CMK (cell line): ENCODE data around the gene ADAR.

Experiments
- DNase-seq: peaks from one replicate; pipeline ENCODE4 v3.0.0-alpha.2; 2010; ENCODE audit warnings: low read depth

ADAR gene

DNA sequence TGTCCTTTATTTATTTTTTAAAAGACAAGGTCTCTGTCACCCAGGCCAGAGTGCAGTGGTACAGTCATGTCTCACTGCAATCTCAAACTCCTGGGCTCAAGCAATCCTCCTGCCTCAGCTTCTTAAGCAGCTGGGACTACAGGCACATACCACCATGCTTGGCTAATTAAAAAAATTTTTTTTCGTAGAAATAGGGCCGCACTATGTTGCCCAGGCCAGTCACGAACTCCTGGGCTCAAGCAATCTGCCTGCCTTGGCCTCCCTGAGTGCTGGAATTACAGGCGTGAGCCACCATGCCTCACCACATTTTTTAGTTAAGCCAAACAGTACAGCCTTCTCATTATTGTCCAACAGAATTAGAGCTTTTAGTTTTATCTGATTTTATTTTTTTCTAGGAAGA is 7.4 kb upstream of the ADAR start:
- no peak for DNase-seq

DNA sequence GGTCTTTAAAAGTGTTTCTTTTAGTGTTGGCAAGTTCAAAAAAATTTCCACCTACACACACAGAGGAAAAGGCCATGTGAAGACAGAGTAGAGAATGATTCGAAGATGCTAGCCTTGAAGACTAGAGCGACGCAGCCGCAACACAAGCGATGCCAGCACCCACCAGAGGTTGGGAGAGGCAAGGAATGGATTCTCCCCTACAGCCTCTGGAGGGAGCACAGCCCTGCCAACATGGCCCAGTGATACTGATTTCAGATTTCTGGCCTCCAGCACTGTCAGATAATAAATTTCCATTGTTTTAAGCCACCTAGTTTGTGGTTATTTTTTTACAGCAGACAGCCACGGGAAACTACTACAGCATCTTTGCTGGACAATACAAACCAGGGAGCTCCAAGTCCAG is 6.9 kb upstream of the ADAR start:
- no peak for DNase-seq

DNA sequence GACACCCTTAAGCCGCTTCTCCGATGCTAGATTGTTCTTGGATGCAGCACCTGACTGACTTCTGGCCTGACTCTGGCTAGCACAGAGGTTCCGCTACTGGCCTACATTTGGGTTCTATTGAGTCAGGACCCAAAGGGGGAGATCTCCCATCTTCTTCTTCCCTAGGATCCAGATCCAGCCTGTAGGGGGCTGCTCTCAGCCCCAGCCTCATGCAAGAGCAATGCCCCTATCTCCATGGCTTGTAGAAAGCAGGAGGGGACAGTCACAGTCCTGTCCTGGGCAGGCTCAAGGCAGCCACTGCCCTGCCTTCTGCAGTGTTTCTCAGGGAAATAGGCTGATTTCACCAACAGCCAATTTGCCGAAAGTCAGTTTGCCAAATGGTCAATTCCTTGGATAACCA is 6.3 kb upstream of the ADAR start:
- no peak for DNase-seq

DNA sequence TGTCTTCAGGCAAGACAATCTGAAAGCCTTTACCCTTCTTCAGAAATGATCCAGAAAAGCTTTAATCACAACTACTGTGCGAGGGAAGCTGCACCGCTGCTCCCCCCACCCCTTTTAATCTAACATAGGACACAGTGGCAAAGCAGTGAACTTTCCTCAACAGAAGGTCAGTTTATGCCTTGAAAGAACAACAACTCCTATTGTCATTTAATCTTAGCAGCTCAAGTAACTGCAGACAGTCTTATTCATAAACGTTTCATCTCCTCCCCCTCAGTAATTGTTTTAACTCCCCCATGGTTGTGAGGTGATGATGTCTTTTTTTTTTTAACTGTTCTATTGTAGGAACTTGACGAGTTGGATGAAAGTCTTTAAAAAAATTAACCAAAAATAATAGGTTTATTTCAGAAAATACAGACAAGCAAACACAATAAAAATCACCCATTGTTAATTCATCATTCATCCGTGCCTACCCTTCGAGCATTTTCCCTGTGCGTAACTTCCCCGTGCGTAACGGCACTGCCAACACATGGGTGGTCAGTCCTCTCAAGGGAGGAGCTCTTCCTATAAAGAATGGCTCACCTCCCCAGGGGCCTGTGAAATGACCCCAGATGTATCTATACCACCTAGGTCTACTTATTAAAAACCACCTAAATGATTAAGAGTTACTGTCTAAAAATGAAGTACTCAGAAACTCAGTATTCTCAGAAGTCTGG is 3.3 kb upstream of the ADAR start:
- no peak for DNase-seq

DNA sequence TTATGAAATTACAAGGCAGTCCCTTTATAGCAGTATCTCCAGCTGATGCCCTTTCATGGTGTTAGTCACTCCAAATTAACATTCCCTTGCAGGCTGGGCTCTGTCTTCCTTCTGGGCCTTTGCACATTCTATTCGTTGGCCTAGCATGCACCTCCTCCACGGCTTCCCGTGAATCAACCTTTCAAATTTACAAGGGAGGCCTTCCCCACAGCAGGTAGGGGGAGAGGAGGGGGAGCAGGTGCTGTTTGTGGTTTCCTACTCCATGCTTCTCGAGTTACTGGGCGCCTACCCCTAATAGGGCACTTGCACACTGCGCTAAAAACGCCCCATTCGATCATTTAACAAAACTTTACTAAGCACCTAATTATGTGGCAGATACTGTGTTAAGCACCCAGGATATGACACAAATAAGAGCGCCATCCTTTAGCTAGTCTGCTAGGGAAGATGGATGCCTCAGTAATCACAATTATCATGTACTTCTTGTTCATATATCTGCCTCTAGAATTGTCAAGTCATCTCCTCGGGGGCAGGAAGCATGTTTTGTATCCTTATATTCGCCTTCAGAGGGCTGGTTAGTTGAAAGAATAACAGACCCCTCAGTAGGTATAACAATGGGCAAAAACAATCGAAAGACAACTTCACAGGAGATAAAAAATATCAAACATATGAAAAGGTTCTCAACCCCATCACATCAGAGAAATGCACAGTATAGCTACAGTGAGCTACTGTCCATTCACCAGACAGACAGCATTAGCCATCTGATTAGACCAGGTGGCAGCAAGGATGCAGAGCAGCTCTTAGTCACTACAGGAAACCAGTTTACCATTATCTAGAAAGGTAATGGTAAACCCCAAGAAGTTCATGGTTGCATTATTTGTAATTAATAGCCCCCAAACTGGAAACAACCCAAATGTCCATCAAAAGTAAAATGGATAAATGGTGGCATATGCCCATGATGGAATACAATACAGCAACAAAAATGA is 1.7 kb upstream of the ADAR start:
- DNase-seq: no peak

DNA sequence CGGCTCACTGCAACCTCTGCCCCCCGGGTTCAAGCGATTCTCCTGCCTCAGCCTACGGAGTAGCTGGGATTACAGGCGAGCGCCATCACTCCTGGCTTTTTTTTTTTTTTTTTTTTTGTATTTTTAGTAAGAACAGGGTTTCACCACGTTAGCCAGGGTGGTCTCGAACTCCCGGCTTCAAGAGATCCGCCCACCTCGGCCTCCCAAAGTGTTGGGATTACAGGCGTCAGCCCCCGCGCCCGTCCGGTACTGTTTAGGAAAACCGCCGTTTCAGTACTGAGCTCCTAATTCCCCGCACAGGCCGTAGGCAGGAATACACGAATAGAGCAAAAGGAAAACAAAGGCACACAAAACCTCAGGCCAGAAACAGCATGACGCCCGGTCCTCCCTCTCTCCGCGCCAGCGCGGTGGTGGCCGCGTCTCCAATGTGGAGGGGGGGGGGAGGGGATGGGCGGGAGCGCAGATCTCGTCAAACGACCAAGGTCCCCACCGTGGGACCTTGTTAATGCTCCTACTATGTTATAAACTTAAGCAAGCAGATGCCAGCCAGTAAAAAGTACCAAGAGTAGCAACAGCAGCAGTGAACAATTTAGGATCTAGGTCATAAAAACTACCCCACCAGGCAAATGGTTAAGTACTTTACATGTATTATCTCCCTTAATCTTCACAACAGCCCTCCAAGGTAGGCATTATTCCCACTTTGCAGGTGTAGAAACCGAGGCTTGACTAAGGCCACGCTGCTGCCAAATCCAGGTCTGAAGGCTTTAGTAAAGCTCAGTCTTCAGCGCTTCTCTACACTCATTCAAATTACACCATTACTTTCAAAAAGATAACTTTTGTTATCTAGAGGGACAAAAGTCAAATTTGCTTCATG is 648 bp upstream of the ADAR start:
- no peak for DNase-seq

DNA sequence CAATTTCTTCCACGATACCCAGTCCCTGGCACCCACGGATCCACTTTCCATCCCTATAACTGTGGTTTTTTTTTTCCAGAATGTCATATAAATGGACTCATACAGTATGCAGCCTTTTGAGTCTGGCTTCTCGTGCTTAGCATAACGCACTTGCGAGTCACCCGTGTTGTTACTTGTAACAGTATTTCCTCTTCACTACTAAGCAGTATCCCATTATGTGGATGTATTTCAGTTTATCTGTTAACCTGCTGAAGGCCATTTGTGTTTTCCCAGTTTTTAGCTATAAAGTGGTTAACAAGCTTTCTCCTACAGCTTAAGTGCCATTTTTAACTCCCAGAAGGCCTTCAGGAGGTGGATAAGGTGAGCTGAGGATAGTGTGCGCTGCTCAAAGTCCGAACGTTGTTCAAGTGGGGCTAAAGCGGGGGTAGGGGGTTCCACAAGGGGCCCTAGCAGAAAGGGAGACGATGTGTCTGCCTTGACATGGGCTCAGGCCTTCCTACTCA is 829 bp downstream of the ADAR start:
- no peak for DNase-seq

DNA sequence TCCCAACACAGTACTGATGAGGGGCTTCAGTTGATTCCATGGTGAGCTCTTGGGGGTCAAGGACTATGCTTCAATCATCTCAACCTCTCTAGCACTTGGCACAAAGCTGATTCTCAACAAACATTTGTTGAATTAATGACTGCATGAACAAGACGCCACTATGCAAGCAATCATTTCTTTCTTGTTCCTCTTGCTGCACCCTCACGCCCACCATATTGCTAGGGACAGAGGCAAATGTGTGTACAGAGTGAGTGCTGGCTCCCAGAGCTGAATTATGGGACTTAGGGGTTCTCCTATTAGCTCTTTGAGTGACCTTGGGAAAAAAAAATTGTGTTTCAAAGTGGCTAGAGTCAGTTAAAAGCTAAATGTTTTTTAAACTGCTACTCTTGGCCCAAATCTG is 2.5 kb downstream of the ADAR start:
- DNase-seq: no peak

DNA sequence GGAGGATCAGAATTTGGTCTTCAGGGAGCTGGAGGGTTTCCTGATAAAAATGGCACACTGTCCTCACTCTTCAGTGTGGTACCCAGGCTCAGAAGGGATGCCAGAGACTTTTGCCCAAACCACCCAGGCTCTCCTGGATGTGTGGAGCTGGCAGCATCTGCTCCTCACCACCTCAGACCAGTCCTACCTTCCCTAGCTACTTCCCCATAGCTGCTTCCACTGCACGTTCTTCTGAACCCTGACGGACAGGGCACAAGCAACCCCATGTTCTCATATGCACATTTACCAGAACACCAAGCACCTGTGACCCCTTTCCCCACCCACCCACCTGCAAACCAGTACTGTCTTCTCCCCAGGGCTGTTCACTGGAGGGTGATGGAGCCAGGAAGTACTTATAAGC is 4.7 kb downstream of the ADAR start:
- DNase-seq: no peak

DNA sequence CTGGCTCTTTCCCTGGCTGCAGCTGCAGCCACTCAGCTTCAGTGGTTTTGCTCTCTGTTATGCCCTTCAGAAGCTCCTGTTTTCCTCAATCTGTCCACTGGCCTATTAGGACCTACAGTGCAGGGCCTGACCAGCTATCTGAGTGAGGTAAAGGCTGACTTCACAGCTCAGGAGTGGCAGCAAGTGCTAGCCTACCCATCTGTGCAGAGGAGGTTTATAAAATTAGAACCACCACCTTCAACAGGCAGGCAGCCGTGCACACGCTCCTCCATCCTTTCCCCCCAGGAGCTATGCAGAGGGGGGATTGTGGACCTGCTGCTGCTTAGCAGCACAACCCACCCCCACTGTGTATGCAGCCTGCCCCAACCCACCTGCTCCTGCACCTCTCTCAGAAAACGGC is 8.3 kb downstream of the ADAR start:
- no peak for DNase-seq

DNA sequence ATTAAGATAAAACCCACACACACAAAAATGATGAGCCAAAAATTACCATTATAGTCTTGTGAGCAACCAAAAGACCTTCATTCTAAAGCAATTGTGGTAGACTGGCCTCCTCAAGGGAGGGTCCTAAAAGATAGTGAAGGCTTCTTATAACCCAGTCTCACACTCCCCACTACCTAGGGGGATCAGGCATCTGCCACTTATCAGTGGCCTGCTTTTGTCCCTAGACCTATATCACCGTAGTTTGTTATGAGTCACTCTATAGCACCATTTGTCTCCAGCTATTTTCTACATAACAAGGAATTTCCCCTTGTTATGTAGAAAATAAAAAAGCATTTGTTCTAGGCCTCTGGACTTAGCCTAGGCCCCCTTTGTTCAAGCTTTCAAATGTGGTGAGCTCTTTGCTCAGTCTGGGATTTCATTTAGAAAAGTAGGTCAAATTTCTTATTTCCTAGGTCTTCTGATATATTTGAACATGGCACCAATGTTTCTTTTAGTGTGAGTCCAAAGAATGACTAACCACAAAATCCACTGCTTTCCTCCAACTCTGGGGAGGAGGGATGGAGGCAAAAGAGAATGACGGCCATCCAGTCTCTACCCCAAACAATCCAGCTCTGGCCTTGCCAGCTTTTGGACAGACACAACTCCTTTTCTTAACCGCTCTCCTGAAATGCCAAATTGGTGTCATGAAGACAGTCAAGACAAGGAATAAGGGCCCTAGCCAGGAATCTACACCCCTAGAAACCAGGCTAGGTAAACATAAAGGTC is 8.9 kb downstream of the ADAR start:
- no peak for DNase-seq

DNA sequence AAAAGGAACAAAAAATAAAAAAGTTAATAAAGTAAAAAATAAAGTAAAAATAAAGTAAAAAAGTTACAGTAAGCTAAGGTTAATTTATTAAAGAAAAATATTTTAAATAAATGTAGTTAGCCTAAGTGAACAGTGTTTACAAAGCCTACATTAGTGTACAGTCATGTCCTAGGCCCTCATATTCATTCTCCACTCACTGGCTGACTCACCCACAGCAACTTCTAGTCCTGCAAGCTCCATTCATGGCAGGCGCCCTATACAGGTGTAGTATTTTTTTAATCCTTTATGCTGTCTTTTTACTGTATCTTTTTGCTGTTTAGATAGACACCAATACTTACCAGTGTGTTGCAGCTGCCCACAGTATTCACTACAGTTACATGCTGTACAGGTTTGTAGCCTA is 12.4 kb downstream of the ADAR start:
- no peak for DNase-seq

DNA sequence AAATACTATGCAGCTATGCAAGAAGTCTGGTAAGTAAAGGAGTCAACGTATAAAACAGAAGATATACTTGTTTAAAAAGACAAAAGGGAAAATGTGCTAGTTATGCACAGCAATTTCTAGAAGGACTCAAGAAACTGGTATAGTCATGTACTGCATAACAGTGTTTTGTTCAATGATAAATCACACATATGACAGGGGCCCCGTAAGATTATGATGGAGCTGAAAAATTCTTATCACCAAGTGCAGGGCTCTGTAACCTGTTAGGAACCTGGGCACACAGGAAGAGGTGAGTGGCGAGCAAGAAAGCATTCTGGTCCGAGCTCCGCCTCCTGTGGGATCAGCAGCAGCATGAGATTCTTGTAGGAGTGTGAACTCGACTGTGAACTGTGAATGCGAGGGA is 13.2 kb downstream of the ADAR start:
- DNase-seq: no peak

DNA sequence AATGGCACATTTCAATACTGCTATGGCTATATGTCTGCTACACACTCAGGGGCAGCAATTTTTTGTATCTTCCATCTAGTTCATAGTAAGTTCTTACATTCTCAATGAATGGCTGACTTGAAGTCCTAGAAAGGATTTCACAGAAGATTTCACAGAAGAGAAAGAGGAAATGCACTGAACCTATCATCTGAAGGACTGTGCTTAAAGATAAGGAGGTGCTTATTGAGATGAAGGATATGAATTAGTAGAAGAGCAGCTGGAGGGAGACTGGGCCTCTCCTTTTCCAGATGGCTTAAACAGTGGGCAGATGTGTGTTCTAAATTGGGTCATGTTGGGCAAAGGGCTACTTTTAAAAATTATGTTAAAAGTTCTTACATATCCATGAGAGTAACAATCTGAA is 14.6 kb downstream of the ADAR start:
- no peak for DNase-seq

DNA sequence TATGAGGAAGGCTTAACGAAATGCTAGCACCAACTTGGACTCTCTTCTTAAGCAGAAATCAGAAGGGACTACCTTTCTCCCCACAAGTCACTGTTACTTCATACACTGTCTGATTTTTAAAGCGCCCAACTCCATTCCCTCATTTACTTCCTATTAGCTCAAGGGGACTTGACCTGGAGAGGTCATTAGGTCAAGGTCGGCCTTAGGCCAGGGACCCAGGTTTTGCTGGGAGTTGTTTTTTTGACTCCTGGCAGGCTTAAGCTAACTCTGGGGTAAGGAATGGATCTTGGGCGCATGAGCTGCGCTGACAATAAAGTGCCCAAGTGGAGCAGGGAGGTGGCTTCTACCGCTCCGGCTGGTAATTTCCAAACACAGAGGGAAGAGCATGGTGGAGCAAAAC is 16.8 kb downstream of the ADAR start:
- no peak for DNase-seq

DNA sequence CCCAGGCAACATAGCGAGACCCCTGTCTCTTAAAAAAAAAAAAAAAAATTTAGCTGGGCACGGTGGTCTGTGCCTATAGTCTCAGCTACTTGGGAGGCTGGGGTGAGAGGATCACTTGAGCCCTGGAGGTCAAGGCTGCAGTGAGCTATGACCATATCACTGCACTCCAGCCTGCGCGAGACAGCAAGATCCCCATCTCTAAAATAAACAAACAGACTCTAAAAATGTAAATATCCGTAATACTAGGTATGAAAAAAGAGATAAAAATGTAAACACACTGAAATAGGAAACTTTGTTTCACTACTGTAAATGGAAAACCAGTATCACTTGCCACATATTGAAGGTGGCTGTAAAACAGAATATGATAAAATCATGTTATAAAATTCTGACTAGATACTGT is 17.2 kb downstream of the ADAR start:
- DNase-seq: no peak

DNA sequence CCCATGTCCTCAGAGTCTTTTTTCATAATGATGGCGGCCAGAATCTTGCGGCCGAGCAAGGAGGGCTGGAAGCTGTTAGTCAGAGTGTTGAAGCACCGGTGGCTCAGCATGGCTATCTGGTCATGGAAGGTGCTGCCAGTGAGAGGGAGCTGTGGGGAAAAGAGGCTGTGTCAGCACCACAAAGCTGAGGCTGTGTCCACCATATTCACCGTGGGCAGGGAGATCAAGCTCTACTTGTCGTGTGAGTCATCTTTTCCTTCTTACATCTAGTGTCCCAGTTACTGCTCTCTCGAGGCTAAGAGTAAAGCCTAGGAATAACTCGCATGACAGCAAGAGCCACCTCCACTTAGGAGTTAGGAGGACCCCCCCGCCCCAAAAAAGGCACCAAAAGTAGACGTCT is 18.2 kb downstream of the ADAR start:
- DNase-seq: no peak

DNA sequence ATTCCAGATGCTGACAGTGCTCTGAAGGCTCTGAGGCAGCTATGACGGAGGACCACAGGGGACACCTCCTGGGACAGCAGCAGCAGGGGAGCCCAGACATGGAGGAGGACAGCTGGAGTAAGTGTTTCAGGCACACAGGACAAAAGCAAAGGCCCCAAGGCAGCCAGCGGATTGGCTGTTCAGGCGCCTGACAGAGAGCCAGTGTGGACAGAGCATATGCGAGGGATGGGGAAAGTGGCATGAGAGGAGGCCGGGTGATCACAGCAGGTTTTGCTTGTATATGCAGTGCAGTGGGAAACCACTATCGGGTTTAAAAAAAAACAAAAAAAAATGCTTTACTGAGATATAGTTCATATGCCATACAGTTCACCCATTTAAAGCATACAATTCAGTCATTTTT is 21.3 kb downstream of the ADAR start:
- no peak for DNase-seq

DNA sequence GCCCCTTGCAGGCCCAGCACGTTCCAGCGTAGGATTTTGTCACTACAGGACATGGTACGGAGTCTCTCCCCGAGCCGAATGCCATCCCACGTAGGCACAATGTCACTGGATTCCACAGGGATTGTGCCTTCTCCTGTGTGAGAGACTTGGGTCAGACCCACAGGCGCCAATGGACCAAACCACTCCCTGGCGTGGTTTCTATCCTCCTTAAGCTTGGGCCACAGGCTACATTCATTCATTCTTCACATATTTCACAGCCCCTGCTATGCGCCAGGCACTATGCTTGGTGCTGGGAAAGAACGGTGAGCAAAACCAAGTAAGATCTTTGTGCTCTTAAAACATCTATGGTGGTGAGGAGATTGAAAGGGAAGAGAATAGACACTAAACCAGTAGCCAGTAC is 21.8 kb downstream of the ADAR start:
- no peak for DNase-seq

DNA sequence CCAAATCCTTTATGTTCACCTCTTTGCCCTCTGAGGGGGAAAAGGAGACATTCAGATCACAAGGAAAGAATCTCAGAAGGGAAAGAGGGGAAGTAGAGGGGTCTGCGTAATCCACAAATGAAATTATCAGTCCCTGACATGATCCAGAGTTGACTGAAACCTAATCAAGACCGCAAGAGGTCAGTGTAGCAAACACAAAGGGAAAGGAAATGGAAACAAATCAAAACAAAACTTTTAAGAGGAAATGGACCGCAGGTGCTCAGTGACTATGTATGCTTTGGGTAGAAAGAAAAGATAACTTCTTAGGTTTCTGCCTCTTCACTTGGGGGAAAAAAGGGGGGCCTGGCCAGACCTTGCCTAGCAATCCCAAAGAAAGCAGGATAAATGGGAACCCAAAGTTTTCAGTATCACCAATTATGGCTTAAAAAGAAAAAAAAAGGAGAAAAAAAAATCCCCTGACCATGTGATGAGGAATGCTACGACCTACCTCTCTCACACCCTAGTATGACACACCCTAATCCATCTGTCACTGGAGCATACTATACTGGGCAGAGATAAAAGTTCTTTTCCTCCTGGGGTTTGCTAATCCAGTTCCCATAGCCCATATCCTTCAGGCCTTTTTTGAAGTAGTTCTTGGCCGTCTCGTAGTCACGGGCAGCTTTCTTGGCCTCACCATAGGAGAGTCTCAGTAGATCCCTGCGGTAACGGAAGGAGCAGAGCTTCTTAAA is 23.6 kb downstream of the ADAR start:
- no peak for DNase-seq

DNA sequence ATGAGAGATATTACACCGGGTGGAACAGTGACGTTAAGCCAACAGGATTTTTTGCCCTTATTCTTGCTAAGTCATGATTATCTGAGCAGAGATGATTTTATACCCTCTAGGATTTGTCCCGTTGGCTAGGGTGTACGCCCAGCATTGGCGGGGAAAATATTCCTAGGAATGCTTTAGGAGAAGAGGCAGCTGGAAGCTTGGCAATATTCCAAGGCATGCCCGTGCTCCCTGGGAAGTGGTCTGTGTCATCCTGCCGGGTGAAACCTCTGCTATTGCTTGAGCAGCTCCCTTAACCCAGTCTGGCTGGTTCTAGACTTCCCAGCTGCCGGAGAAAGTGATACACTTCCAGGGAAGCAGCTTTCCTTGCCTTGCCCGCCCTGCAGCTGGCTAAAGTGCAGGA is 24.2 kb downstream of the ADAR start:
- no peak for DNase-seq
